ENCODE results near the gene CENPB. TPM values are rescaled to one million over a fixed set of nuclear protein-coding genes. Genes with fewer than 3 reads are reported as not detected.
"Not testable (repeated sequence)": the region's sequence is repeated elsewhere in the genome, so short reads cannot be mapped to it uniquely, and the experiment has no call there.

CENPB gene
- total RNA-seq (2014; rRNA removed; shearing (Covaris generic)), result 166 and 180 TPM in 2 replicates
- 69.9 and 82.3 TPM in 2 replicates for polyA plus RNA-seq (2015; cell fraction: cytosol; rRNA removed)
- 39.7 and 51.1 TPM in 2 replicates for polyA plus RNA-seq (2015; cell fraction: nucleus; rRNA removed)

GRCh38 chr20:3786665-3787323, at the start of gene CENPB:
TSS of gene CENPB (minus strand) at chr20:3786740. CDS start at chr20:3786483, 257 bp downstream.
- peak; percentile 63 for DNase-seq (ENCODE audit: low read depth)

GRCh38 chr20:3836132-3836531, 49.6 kb upstream of the CENPB start:
- DNase-seq (ENCODE audit: low read depth), result no peak

GRCh38 chr20:3829891-3830290, 43.4 kb upstream of the CENPB start:
- DNase-seq (ENCODE audit: low read depth), result not testable (repeated sequence)

- no peak for DNase-seq (ENCODE audit: low read depth)
Measured at GRCh38 chr20:3828798-3829197, 42.3 kb upstream of the CENPB start.

- DNase-seq (ENCODE audit: low read depth), result no peak
Measured at GRCh38 chr20:3826420-3826819, 39.9 kb upstream of the CENPB start.

GRCh38 chr20:3825526-3825925, 39.0 kb upstream of the CENPB start:
- DNase-seq (ENCODE audit: low read depth), result no peak

GRCh38 chr20:3823881-3824280, 37.3 kb upstream of the CENPB start:
- no peak for DNase-seq (ENCODE audit: low read depth)

GRCh38 chr20:3821996-3822395, 35.5 kb upstream of the CENPB start:
- DNase-seq (ENCODE audit: low read depth), result no peak

- no peak for DNase-seq (ENCODE audit: low read depth)
Measured at GRCh38 chr20:3820901-3821727, 34.6 kb upstream of the CENPB start.

- DNase-seq (ENCODE audit: low read depth), result peak; percentile 96
Measured at GRCh38 chr20:3820048-3820900, 33.7 kb upstream of the CENPB start, which contains the start of gene AP5S1. TSS of gene AP5S1 (plus strand) at chr20:3820547. CDS start at chr20:3822118, 1,571 bp downstream.

GRCh38 chr20:3819411-3820047, 33.0 kb upstream of the CENPB start:
- no peak for DNase-seq (ENCODE audit: low read depth)

GRCh38 chr20:3818155-3819151, 31.9 kb upstream of the CENPB start:
- peak; percentile 85 for DNase-seq (ENCODE audit: low read depth)

GRCh38 chr20:3815703-3816315, 29.3 kb upstream of the CENPB start:
- no peak for DNase-seq (ENCODE audit: low read depth)

GRCh38 chr20:3814928-3815495, 28.5 kb upstream of the CENPB start:
- DNase-seq (ENCODE audit: low read depth), result no peak

- no peak for DNase-seq (ENCODE audit: low read depth)
Measured at GRCh38 chr20:3813848-3814581, 27.5 kb upstream of the CENPB start.

GRCh38 chr20:3812975-3813847, 26.7 kb upstream of the CENPB start:
- no peak for DNase-seq (ENCODE audit: low read depth)

- DNase-seq (ENCODE audit: low read depth), result no peak
Measured at GRCh38 chr20:3812259-3812681, 25.7 kb upstream of the CENPB start.

Measured in HT1080 (cell line).